ENCODE measurements around the gene CCDC88B.

CCDC88B gene

DNA sequence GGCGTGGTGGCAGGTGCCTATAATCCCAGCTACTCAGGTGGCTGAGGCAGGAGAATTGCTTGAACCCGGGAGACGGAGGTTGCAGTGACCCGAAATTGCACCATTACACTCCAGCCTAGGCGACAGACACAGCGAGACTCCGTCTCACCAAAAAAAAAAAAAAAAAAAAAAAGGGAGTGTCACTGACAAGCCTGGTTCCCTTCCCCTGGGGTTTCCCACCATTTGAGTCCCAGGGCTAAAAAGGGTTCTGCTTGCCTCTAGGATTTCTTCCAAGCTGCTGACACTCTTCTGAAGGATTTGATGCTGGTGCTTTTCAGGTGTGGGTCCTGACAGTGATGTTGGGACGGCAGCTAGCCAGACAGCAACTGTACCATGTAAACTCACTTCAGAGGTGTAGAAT, 1.3 kb upstream of the CCDC88B start:
- peaks cover 8% of the 10 kb centered on the region for H3K27me3 ChIP-seq (ENCODE audit: control insufficient read depth, insufficient read depth, low read length, poor library complexity, severe bottlenecking)
- no peak overlapping the region for H3K27ac ChIP-seq (ENCODE audit: insufficient read depth, low read depth, low read length, poor library complexity, severe bottlenecking)
- 90 to 93% methylated on average over 8 of the region's 8 CpGs for WGBS, 2 experiments
- peaks cover 13% of the 10 kb centered on the region for H3K4me1 ChIP-seq (ENCODE audit: control insufficient read depth, insufficient read depth, low read length)
- no peaks in the 10 kb centered on the region for H3K36me3 ChIP-seq (ENCODE audit: control insufficient read depth, insufficient read depth, low read length)
- no peaks in the 10 kb centered on the region for H3K9me3 ChIP-seq (ENCODE audit: control insufficient read depth, low read length)
- H3K4me3 ChIP-seq (ENCODE audit: insufficient read depth, low read depth, low read length), result no peak overlapping the region

DNA sequence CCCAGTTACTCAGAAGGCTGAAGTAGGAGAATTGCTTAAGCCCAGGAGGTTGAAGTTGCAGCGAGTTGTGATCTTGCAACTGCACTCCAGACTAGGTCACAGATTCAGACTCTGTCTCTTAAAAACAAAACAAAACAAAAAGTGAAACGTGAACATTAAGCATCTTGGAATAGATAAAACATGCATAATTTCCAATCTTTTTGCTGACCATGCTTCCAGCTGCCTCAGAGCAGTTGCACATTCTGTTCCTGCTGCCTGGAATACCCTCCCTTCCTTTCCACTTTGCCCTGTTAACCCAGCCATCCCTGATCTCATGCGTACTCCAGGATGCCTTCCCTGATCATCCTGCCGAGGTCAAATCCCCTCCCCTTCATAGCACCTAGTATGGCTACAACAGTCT, 718 bp upstream of the CCDC88B start:
- WGBS, 2 experiments, result 87 to 96% methylated on average over 4 of the region's 4 CpGs
- Histone ChIP-seq H3K4me1 (ENCODE audit: control insufficient read depth, insufficient read depth, low read length) (peaks cover 13% of the 10 kb centered on the region), H3K4me3 (ENCODE audit: insufficient read depth, low read depth, low read length) (no peak overlapping the region), H3K9me3 (ENCODE audit: control insufficient read depth, low read length) (no peaks in the 10 kb centered on the region), H3K27me3 (ENCODE audit: control insufficient read depth, insufficient read depth, low read length, poor library complexity, severe bottlenecking) (peaks cover 8% of the 10 kb centered on the region), H3K27ac (ENCODE audit: insufficient read depth, low read depth, low read length, poor library complexity, severe bottlenecking) (no peak overlapping the region), H3K36me3 (ENCODE audit: control insufficient read depth, insufficient read depth, low read length) (no peaks in the 10 kb centered on the region)

DNA sequence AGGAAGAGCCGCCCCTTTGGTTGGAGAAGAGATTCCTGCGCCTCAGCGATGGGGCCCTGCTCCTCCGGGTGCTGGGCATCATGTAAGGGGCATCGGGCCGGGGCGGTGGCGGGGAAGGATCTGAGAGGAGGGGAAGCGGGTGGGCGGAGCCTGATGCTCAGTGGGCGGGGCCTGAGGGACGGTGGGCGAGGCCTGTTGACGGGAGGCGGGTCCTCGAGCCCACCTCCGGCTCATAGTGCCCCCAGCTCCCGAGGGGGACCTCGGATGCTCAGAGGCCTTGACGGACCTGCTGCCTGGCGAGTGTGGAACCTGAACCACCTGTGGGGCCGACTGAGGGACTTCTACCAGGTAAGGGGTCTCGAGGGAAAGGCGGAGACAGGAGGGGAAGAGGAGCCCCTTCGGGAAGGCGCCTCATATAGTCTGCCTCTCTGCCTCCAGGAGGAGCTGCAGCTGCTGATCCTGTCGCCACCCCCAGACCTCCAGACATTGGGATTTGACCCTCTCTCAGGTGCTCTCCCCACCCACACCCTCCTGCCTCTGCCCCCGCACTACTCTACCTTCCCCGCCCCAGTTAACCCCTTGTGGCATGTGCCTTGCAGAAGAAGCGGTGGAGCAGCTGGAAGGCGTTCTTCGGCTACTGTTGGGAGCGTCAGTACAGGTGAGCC, 799 bp downstream of the CCDC88B start:
- H3K4me1 ChIP-seq (ENCODE audit: control insufficient read depth, insufficient read depth, low read length), result peaks cover 13% of the 10 kb centered on the region
- peak overlapping the region; percentile 32 for H3K4me3 ChIP-seq (ENCODE audit: insufficient read depth, low read depth, low read length)
- H3K27ac ChIP-seq (ENCODE audit: insufficient read depth, low read depth, low read length, poor library complexity, severe bottlenecking), result no peak overlapping the region
- H3K36me3 ChIP-seq (ENCODE audit: control insufficient read depth, insufficient read depth, low read length), result no peaks in the 10 kb centered on the region
- H3K9me3 ChIP-seq (ENCODE audit: control insufficient read depth, low read length), result no peaks in the 10 kb centered on the region
- WGBS, 2 experiments, result 50 to 60% methylated on average over 33 of the region's 33 CpGs
- peaks cover 8% of the 10 kb centered on the region for H3K27me3 ChIP-seq (ENCODE audit: control insufficient read depth, insufficient read depth, low read length, poor library complexity, severe bottlenecking)

DNA sequence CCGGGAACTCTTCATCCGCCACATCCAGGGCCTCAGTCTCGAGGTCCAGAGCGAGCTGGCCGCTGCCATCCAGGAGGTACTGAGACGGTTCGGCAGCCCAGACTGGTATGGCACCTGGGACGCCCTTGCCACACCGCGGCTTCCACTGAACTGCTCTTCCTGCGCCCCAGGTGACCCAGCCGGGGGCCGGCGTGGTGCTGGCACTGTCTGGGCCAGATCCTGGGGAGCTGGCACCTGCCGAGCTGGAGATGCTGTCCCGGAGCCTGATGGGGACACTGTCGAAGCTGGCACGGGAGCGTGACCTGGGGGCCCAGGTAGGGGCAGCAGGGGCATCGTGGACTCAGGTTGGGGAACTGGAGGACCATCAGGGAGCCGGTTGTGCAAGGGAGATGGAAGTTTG, 1.4 kb downstream of the CCDC88B start:
- Histone ChIP-seq H3K27me3 (ENCODE audit: control insufficient read depth, insufficient read depth, low read length, poor library complexity, severe bottlenecking) (peaks cover 8% of the 10 kb centered on the region), H3K36me3 (ENCODE audit: control insufficient read depth, insufficient read depth, low read length) (no peaks in the 10 kb centered on the region), H3K9me3 (ENCODE audit: control insufficient read depth, low read length) (no peaks in the 10 kb centered on the region), H3K4me1 (ENCODE audit: control insufficient read depth, insufficient read depth, low read length) (peaks cover 13% of the 10 kb centered on the region), H3K27ac (ENCODE audit: insufficient read depth, low read depth, low read length, poor library complexity, severe bottlenecking) (no peak overlapping the region), H3K4me3 (ENCODE audit: insufficient read depth, low read depth, low read length) (no peak overlapping the region)
- WGBS, 2 experiments, result 92 to 94% methylated on average over 21 of the region's 21 CpGs

DNA sequence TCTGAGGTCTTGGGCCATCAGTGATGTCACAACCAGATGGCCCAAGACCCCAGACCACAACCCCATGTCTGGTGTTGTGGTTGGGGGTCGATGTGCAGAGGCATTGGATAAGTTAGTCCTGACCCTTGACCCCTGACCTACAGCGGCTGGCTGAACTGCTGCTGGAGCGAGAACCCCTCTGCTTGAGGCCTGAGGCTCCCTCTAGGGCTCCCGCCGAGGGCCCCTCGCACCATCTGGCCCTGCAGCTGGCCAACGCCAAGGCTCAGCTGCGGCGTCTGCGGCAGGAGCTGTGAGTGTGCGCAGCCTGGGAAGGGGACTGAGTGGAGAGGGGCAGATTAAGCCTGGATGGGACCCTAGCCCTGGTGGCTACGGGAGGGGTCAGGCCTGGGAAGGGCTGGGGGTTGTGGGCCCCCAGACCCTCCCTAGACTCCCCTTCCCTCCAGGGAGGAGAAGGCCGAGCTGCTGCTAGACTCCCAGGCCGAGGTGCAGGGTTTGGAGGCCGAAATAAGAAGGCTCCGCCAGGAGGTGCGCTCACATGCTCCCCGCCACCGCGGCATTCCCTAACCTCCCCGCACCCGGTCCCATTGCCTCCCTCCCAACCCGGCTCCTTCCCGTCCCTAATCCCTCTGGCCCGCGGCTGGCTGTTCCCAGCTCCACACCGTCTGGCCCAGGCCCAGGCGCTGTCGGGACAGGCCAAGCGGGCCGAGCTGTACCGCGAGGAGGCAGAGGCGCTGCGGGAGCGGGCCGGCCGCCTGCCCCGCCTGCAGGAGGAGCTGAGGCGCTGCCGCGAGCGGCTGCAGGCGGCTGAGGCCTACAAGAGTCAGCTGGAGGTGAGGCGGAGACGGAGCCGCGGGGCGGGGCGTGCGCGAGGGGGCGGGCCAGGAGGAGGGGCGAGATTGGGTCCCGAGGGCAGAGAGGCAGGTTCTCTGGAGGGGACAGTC, 2.1 kb downstream of the CCDC88B start:
- 23 to 25% methylated on average over 55 of the region's 55 CpGs for WGBS, 2 experiments
- Histone ChIP-seq H3K36me3 (ENCODE audit: control insufficient read depth, insufficient read depth, low read length) (no peaks in the 10 kb centered on the region), H3K27ac (ENCODE audit: insufficient read depth, low read depth, low read length, poor library complexity, severe bottlenecking) (peak overlapping the region; percentile 65), H3K9me3 (ENCODE audit: control insufficient read depth, low read length) (no peaks in the 10 kb centered on the region), H3K4me3 (ENCODE audit: insufficient read depth, low read depth, low read length) (peak overlapping the region; percentile 31), H3K27me3 (ENCODE audit: control insufficient read depth, insufficient read depth, low read length, poor library complexity, severe bottlenecking) (peaks cover 8% of the 10 kb centered on the region), H3K4me1 (ENCODE audit: control insufficient read depth, insufficient read depth, low read length) (peaks cover 13% of the 10 kb centered on the region)

DNA sequence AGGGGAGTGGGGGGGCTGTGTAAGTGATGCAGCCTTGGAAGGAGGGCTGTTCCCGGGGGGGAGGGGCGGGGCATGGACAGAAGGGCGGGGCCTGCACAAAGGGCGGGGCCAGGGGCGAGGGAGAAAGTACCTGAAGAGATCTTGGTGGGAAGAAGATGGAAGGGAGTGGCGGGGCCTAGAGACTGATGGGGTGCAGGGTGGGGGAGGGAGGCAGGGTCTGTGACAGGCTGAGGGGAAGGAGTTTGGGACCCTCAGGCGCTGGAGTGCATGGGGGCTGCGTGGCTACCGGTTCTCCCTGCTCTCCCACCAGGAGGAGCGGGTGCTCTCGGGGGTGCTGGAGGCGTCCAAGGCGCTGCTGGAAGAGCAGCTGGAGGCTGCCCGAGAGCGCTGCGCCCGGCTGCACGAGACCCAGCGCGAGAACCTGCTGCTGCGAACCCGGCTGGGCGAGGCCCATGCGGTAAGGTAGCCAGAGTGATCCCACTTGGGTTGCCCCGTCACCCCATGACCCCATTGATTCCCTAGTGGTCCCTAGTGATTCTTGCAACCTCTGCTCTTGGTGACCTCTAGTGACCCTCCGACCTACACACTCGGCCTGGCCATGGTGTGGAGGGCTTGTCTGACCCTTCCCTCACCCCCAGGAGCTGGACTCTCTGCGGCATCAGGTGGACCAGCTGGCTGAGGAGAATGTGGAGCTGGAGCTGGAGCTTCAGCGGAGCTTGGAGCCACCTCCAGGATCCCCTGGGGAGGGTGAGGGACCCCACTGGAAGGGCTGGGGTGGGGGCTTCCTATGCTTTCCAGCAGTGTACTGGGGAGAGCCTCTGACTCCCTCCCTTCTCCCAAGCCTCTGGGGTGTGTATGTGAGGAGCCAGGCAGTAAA, 3.1 kb downstream of the CCDC88B start:
- H3K27ac ChIP-seq (ENCODE audit: insufficient read depth, low read depth, low read length, poor library complexity, severe bottlenecking), result no peak overlapping the region
- H3K4me1 ChIP-seq (ENCODE audit: control insufficient read depth, insufficient read depth, low read length), result peaks cover 13% of the 10 kb centered on the region
- H3K27me3 ChIP-seq (ENCODE audit: control insufficient read depth, insufficient read depth, low read length, poor library complexity, severe bottlenecking), result peaks cover 8% of the 10 kb centered on the region
- WGBS, 2 experiments, result 74 to 76% methylated on average over 29 of the region's 29 CpGs
- H3K36me3 ChIP-seq (ENCODE audit: control insufficient read depth, insufficient read depth, low read length), result no peaks in the 10 kb centered on the region
- no peaks in the 10 kb centered on the region for H3K9me3 ChIP-seq (ENCODE audit: control insufficient read depth, low read length)
- H3K4me3 ChIP-seq (ENCODE audit: insufficient read depth, low read depth, low read length), result peak overlapping the region; percentile 31

DNA sequence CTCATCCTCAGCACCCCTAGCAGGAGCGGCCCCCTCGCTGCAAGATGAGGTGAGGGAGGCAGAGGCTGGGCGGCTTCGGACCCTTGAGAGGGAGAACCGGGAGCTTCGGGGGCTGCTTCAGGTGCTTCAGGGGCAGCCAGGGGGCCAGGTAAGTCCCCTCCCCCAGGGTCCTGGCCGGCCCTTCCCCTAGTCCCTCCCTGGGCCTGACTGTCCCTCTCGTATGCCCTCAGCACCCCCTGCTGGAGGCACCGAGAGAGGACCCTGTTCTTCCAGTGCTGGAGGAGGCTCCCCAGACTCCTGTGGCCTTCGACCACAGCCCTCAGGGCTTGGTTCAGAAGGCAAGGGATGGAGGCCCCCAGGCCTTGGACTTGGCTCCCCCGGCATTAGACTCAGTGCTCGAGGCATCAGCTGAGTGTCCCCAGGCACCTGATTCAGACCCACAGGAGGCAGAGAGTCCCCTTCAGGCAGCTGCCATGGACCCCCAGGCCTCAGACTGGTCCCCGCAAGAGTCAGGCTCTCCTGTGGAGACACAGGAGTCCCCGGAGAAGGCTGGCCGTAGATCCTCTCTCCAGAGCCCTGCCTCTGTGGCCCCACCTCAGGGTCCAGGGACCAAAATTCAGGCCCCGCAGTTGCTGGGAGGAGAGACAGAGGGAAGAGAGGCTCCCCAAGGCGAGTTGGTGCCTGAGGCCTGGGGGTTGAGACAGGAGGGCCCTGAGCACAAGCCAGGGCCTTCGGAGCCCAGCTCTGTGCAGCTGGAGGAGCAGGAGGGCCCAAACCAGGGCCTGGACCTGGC, 4.0 kb downstream of the CCDC88B start:
- Histone ChIP-seq H3K4me3 (ENCODE audit: insufficient read depth, low read depth, low read length) (no peak overlapping the region), H3K27me3 (ENCODE audit: control insufficient read depth, insufficient read depth, low read length, poor library complexity, severe bottlenecking) (peaks cover 8% of the 10 kb centered on the region), H3K4me1 (ENCODE audit: control insufficient read depth, insufficient read depth, low read length) (peaks cover 13% of the 10 kb centered on the region), H3K36me3 (ENCODE audit: control insufficient read depth, insufficient read depth, low read length) (no peaks in the 10 kb centered on the region), H3K27ac (ENCODE audit: insufficient read depth, low read depth, low read length, poor library complexity, severe bottlenecking) (no peak overlapping the region), H3K9me3 (ENCODE audit: control insufficient read depth, low read length) (no peaks in the 10 kb centered on the region)
- WGBS, 2 experiments, result 86% methylated on average over 18 of the region's 18 CpGs

DNA sequence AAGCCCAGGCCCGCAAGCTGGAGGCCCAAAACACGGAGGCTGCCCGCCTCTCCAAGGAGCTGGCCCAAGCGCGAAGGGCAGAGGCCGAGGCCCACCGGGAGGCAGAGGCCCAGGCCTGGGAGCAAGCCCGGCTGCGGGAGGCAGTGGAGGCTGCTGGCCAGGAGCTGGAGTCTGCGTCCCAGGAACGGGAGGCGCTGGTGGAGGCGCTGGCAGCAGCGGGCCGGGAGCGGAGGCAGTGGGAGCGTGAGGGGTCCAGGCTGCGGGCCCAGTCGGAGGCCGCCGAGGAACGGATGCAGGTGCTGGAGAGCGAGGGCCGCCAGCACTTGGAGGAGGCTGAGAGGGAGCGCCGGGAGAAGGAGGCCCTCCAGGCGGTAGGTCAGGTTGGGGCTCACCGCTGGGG, 4.8 kb downstream of the CCDC88B start:
- H3K4me1 ChIP-seq (ENCODE audit: control insufficient read depth, insufficient read depth, low read length), result peaks cover 13% of the 10 kb centered on the region
- WGBS, 2 experiments, result 96% methylated on average over 28 of the region's 28 CpGs
- H3K36me3 ChIP-seq (ENCODE audit: control insufficient read depth, insufficient read depth, low read length), result no peaks in the 10 kb centered on the region
- H3K4me3 ChIP-seq (ENCODE audit: insufficient read depth, low read depth, low read length), result no peak overlapping the region
- H3K27me3 ChIP-seq (ENCODE audit: control insufficient read depth, insufficient read depth, low read length, poor library complexity, severe bottlenecking), result peaks cover 8% of the 10 kb centered on the region
- H3K9me3 ChIP-seq (ENCODE audit: control insufficient read depth, low read length), result no peaks in the 10 kb centered on the region
- no peak overlapping the region for H3K27ac ChIP-seq (ENCODE audit: insufficient read depth, low read depth, low read length, poor library complexity, severe bottlenecking)

DNA sequence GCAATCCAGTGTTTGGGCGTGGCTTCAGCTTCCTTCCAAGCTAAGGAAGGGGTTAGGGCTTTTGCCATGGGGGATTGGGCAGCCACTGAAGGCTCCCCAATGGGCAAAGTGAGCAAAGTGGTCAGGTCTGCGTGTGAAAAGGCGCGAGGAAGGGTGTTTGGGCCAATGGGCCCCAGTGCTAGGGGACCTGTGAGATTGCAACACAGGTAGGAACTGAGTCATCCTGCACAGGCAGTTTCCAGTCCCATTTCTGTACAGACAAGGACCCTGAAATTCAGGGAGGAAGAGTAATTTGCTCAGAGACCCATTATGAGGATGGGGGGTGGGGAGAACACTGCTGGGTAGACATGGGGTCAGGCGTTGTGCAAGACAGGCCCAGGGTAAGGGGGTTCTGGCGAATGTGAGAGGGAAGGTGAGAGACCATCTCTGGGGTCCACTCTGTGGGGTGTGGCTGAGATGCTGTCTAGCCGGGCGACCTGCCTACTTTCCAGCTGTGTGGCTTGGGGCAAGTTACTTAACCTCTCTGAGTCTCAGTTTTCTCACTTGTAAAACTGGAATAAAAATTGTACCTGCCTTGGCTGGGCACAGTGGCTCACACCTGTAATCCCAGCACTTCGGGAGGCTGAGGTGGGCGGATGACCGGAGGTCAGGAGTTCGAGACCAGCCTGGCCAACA, 7.3 kb downstream of the CCDC88B start:
- 81 to 83% methylated on average over 12 of the region's 12 CpGs for WGBS, 2 experiments
- no peaks in the 10 kb centered on the region for H3K27me3 ChIP-seq (ENCODE audit: control insufficient read depth, insufficient read depth, low read length, poor library complexity, severe bottlenecking)

More for the DNA sequence above, 7.3 kb downstream of the CCDC88B start:
- no peak overlapping the region for H3K4me3 ChIP-seq (ENCODE audit: insufficient read depth, low read depth, low read length)
- H3K4me1 ChIP-seq (ENCODE audit: control insufficient read depth, insufficient read depth, low read length), result peaks cover 10% of the 10 kb centered on the region
- no peak overlapping the region for H3K27ac ChIP-seq (ENCODE audit: insufficient read depth, low read depth, low read length, poor library complexity, severe bottlenecking)
- H3K9me3 ChIP-seq (ENCODE audit: control insufficient read depth, low read length), result no peaks in the 10 kb centered on the region
- no peaks in the 10 kb centered on the region for H3K36me3 ChIP-seq (ENCODE audit: control insufficient read depth, insufficient read depth, low read length)
